Measurements from ENCODE around the gene PIK3C2G.

Gene PIK3C2G

DNA sequence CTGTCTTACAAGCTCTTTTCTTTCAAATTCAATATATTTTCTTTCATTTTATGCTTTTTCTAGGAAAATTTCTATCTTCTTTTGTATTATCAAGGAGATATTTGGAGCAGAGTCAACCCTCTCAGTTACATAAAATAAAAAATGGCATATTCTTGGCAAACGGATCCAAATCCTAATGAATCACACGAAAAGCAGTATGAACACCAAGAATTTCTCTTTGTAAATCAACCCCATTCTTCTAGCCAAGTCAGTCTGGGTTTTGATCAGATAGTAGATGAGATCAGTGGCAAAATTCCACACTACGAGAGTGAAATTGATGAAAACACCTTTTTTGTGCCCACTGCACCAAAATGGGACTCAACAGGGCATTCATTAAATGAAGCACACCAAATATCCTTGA, 20.6 kb downstream of the PIK3C2G start:
- DNase-seq = no peak

DNA sequence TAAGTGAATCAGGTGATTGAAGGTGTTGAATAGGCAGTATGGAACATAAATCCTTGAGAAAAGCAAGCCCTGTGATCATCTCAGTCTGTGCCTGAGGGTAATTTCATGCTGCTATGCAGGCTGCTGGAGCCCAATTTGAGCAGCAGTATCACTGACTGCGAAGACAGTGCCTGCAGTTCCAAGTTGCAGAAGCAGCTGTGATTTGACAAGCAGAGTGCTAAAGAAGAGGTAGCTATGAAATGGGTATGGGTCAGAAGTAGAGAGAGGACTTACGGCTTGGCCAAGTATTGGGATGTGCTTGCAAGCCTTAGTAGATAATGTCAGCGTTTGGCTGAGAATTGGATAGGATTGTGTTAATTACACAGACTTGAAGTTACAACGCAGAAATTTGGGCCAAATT, 22.5 kb downstream of the PIK3C2G start:
- no peak for DNase-seq

DNA sequence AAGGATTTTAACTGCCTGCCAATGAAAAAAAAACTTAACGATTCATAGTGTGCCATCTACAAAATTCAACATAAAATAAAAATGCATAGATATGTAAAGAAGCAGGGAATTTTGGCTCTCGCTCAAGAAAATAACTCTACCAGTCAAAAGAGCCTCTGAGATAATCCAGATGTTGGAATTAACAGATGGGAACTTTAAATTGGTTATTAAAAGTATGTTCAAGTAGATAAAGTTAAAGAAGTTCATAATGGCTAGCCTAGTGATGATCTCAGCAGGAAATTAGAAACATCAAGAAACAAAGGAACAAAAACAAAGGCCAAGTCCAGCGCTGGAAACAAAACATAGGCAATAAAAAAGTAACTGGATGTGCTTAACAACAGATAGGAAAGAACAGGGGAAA, 23.1 kb downstream of the PIK3C2G start:
- no peak for DNase-seq

DNA sequence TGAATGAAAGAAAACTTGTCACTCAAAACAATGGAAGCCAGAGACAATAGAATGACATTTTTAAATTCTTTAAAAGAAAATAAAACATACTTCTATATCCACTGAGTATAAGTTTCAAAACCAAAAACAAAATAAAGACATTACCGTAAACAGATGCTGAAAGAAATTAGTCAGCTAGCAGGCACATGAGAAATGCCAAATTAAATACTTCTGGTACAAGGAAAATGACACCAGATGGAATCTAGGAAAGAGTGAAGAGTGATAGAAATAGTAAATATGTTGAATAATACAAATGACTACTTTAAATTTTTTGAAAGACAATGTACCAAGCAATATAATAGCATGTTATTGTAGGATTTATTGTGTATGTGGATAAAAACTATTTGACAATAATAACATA, 23.8 kb downstream of the PIK3C2G start:
- DNase-seq = no peak

DNA sequence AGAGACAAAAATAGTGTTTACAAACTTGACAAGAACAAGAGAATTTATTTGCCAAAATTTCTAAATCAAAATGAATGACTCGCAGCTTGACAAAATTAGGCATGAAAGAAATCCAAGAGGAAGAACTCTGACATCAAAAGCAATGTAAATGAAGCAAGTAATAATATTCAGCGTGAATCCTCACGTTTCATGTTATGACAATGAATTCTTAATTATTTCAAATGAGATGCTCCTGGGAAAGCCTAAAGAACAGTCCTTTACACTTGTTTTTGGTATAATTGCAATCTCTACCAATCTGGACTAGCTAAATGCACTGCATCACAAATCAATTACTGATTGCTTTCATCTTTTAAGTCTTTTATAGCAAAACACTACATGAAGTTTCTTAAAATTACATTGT, 29.1 kb downstream of the PIK3C2G start:
- no peak for DNase-seq

DNA sequence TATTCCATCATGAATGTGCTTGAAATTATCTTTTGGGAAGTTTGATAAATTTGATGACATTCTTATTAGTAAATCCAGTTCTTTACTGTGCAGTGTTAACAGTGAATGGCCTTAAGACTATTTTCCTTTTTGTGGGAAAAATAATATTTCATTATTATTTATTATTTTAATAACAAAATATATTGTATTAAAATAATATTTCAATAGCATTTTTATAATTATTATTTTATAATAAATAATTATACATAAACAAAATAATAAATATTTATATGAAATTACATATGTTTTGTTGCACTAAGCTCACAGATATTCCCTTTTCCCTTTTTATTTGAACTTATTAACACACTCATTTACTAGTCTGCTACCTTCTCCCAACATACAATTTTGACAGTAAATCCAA, 33.6 kb downstream of the PIK3C2G start:
- DNase-seq = no peak

DNA sequence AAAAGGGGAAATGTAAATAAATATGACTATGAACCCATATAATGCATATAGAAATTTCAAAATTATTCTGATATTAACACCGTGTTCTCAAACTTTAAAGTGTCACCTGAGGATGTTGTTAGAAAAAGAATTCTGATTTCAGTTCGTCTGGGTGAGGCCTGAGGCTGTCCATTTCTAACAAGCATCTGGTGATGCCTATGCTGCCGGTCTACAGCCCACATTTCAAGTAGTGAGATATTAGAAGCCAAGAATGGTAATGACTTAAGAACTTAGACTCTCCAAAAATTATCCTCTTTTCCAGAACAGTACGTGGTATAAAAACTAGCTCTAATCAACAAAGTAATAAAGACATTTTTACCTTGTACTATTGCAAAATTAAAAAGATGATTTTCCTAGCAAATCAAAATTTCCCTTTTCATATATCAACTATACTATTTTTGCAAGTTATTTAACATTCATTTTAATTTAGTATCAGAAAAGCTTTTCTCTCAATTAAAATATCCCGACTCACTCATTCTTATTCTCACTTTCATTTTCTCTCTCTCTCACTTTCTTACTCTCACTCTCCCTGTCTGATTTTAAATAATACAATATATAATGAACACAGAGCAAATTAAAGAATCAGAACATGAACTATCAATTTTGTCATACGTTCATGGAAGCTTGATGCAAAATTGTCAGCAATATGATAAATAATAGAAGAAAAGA, 35.0 kb downstream of the PIK3C2G start:
- no peak for DNase-seq

DNA sequence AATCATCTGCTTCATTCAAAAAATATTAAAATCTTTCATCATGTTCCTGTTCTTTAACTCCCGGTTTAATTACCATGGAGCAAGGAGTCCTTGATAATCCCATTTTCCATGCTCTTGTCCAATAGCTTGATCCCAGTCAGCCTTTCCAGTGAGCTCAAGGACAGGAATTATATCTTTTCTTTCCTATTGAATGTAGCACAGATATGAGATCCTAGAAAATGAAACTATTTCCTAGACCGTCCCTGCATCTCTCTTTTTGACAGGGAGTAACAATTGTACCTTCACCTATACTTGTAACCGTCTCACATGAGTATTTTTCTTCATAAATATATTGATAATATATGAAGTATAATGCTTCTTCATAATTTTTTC, 35.6 kb downstream of the PIK3C2G start:
- no peak for DNase-seq

DNA sequence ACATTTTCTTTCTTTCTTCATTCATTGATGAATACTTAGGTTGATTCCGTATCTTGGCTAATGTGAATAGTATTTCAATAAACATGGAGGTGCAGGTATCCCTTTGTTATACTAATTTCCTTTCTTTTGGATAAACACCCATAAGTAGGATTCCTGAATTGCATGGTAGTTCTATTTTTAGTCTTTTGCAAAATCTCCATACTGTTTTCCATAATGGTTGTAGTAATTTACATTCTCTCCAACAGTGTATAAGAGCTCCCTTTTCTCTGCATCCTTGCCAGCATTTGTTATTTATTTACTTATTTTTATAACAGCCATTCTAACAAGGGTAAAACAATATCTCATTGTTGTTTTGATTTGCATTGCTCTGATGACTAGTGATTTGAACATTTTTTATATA, 36.6 kb downstream of the PIK3C2G start:
- no peak for DNase-seq

DNA sequence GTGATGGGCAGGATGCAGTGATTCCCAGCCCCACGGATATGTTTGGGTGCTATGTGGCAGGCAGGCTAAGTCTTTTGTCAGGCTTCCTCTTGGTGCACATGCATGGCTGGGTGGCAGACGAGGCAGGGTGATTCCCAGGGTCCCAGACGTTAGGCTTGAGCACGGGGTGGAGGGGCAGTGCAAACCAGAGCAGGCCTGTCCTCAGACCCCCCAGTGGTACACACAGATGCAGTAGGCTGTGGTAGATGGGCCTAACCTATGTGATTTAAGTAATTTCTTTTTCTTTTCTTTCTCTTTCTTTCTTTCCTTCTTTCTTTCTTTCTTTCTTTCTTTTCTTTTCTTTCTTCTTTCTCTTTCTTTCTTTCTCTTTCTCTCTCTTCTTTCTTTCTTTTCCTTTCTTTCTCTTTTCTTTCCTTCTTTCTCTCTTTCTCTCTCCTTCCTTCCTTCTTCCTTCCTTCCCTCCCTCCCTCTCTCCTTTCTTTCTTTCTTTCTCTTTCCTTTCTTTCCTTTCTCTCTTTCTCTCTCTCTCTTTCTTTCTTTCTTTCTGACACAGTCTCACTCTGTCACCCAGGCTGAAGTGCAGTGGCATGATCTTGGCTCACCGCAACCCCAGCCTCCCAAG, 41.6 kb downstream of the PIK3C2G start:
- no peak for DNase-seq

DNA sequence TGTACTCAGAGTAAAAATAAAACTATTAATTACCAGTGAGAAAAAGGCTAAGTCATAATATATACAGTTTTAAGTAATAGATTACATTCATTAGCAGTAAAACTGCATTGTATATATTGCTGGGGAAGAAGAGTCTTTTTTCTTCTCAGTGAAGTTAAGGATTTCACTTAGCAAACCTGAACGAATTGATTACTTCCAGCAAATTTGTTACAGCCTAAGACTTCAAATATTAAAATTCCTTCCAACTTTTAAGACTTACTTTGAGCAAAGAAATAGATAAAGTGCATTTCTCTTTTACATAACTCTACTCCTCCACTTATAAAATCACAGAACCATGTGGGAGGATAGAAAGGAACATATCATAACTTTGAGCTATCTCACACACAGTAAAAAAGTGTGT, 43.3 kb downstream of the PIK3C2G start:
- DNase-seq = no peak

DNA sequence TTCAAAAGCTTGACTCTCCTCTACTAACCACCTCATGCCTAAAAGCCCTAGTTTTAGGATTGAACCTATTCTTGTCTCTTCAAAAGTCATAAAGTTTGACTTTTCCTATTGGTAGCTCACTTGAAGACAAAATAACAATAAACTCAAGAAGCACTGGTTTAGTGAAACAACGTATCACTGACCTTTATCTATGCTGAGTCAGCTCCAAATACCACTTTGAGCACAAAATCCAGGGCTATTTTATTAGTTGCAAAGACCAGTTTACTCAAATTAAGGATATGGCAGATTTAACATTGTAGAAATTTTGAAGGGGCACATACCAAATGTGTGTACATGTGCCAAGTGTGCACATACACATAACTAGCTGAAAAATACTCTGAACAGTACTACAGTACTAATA, 45.0 kb downstream of the PIK3C2G start:
- no peak for DNase-seq

DNA sequence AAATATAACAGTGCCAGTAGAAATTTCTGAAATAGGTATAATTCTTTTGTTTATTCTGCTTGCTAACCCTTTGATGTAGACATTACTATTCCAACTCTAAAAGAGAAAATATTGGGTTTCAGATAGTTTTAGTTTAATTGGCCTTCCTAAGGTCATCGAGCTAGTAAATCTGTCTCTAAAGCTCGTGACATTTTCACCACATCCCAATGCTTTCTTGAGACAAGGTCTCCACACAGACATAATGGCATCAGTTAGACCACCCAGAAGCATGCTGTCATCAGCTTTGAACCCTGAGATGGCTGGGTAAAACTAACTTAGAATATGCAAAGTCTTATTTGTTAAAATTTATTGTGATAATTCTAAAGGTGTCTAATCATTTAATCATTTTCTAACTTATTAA, 52.0 kb downstream of the PIK3C2G start:
- DNase-seq = no peak

DNA sequence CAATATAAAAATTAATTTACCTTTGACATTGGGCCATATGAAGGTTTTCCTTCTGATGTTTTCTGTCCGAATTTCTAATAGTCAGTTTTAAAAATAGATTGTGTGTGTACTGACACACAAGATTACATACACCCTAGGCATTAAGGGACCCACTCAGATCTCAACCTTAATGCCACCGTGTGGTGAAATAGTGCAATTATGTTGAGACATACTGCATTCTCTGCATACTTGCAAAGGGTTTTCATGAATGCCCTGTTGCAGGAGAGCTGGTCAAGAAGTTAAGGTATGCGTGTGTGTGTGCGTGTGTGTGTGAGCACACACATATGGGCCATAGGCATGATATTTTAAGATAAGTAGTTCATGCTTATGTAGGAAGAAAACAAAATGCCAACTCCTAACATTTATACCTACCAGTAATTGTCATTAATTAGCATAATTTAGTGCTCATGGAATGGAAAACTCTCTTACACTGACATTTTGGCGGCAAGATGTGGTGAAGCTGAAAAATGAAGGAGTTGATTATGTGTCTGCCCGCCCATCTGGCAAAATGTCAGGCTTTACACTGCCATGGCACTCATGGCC, 58.8 kb downstream of the PIK3C2G start:
- DNase-seq = no peak

DNA sequence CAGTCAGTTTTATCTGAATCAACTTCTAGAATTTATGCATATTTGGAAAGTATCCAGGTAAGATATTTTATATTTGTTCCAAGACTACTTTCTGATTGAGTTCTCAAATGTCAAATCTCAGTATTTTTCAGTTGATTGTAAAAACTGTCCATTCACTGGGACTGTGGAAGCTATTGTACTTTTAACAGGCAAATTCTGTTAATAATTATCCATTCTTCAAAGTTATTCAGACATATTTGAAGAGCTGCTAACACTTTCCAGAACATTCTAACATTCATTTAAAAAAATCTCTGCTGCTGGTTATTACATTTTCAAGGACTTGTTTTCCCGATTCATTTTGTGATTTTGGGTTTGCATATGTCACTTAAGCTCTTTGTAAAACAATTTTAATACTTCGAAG, 59.7 kb downstream of the PIK3C2G start:
- no peak for DNase-seq

DNA sequence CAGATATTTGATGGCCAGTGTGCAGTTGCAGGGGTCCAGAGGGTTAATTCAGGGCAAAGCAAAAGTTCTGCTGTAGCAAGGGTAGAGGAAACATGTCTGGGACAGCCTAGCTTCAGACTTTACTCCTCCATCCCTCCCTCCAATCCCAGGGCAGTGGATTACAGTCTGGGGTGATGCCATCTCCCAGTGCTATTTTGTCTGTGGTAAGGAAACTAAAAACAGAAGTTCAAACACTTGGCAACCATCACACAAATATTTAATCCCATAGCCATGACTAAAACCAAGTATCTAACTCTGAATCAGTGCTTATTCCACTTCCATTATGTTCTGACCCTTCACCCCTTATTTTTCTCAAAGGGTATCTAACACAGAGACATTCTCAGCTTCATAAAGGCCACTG, 61.8 kb downstream of the PIK3C2G start:
- DNase-seq = no peak

DNA sequence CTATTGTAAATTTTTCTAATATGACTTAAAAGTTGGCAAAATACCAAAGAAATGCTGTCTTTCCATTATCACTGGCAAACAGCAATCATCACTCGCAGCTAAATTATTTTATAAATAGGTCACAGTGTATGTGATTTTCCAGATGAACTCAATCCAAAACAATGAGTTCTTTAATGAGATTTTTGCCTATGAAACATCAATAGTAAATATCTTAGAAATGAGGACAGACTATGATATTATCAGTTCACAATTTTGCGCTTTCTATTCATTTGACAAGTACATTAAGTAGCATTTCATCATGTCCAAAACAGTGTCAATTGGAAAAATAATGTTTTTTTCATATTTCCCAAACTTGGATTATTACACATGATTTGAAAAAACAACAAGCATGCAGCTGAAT, 65.7 kb downstream of the PIK3C2G start:
- no peak for DNase-seq

DNA sequence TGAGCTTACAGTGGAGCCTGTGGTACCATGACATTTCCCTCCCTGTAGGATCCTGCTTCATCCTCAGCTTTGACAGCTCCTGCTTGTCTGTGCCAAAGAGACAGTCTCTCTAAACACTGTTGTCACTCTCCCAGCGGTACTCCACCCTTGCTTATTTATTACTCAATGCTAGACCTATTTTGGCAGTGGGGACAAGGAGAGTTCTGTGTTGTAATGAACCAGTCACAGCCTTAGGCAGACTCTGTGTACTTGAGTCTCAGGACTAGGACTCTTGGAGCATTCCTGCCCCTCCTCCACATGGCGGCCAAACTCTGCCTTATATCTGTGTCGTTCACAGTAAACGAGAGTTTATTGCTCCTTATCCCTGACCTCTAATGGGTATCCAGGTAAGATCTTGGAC, 70.9 kb downstream of the PIK3C2G start:
- no peak for DNase-seq

DNA sequence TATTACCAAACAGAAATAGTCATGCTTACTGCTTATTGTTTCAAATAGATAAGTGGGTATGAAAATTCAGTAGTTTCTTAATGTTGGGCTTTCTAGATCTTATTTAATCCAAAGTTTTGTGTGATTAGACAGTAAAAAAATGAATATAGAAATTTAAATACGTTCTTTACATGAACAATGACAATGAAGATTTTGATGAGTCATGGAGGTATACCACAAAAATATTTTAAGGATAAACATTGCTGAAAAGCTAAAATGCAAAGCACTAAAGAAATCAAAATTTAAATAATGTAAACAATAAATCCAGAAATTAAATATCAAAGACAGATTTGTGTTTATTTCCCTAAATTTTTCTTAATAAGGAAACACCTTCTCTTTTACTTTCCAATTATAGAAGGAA, 78.3 kb downstream of the PIK3C2G start:
- DNase-seq = no peak

DNA sequence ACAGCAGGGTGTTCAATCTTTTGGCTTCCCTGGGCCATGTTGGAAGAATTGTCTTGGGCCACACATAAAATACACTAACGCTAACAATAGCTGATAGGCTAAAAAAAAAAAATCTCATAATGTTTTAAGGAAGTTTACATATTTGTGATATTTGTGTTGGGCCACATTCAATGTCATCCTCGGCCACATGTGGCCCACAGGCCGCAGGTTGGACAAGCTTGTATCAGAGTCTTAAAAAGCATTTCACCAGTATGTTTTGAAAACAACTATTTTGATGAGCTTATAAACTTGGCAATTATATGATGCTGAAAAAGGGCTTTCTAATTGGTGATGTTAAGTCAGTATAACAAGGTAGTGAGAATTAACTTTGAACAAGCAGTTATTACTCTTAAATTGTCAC, 78.9 kb downstream of the PIK3C2G start:
- no peak for DNase-seq

DNA sequence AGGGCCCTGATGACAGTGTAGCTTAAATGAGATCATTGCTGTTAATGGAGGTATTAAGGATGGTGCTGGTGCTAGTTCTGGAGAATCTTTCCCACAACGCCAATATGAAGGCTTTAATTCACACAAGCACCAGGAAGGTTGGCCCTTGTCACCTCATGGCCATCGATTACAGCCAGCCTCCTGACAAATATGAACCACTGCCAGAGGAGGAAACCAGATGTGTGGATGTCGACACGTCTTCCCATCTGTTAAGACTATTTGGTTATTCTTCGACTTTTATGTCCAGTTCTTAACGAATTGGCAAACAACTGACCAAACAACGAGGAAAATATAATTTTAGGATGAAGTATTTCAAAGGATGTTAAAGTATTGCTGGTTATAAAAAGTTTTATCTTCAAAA, 79.5 kb downstream of the PIK3C2G start:
- no peak for DNase-seq

DNA sequence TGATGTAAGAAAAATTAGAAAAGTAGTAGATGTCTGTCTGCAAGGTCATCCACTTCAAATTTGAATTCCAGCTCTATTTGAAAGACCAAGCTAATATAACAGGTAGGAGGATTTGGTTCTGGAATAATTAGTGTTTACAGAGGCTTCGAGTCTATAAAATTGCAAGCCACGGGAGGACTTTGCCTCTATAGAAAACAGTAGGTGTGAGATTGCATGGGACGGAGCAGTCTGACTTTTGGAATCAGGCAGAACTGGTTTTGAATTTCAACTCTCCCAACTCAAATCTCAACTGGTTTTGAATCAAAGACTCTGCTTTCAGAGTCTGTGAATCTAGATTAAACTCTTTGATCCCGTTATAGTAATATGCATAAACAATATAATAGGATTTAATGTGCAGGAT, 82.4 kb downstream of the PIK3C2G start:
- no peak for DNase-seq

DNA sequence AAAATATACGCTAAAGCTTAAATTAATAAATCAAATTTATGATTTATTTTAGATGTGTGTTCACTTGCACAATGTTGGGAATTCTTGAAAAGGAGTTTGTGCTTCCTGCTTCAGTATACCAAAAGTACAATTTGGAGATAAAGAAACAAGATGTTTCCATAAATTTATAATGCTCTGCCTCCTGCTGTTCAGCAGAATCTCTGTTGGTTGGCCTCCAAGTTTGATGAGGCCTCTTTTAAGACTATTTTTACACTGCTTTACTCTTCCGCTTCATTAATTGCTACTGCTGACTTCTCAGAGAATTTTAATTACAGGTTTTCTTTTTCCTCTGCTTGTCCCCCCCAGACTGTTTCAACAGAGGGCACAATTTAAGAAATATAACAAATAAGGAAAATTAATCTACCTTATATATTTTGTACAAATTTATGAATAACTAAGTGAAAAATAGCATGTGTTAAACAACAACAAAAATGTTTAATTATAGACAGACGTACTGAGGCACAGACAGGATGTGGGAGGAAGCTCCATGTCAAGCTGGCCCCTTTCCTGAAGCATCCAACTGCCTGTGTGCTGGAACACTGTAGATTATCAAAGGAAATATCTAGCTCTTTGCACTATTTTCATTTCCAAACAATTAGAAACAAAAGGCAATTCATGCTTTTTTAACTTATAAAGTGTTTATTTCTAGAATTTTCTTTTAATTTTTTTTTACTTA, 83.9 kb downstream of the PIK3C2G start:
- no peak for DNase-seq

DNA sequence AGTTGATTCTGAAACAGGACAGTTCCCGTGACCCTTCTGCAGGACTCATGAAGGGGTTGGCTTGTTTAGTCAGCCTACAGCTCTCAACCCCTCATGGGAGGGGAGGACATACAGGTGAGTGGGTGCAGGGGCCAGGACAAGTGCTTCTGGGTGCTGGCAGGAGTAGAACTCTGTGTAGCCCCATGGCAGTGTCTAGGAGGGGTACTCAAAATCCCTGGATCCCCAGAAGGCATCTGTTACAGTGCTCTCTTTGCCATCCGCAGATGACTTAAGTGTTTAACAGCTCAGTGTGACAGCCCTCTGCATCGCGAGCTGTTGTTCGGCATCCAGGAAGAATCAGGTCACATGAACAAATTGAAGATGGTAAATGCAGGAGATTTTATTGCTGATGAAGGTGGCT, 91.0 kb downstream of the PIK3C2G start:
- no peak for DNase-seq

All from hippocampal formation (tissue), 2 donors.